Islet precursor cell (in vitro differentiated cells): Measurements from ENCODE around the gene SAMD4B.
"Not testable (repeated sequence)": the region's sequence is repeated elsewhere in the genome, so short reads cannot be mapped to it uniquely, and the experiment has no call there.

ENCODE experiments used
- DNase-seq: peaks from one replicate; pipeline ENCODE4 v3.0.0-alpha.2; 2018

The SAMD4B gene

GRCh38 chr19:39370735-39371134 is 28.5 kb downstream of the SAMD4B start:
- no peak for DNase-seq

GRCh38 chr19:39372047-39372802 is 30.0 kb downstream of the SAMD4B start:
- DNase-seq: no peak

- DNase-seq: no peak
Observed at GRCh38 chr19:39372941-39373340, 30.7 kb downstream of the SAMD4B start.

- no peak for DNase-seq
Observed at GRCh38 chr19:39375929-39376328, 33.7 kb downstream of the SAMD4B start.

GRCh38 chr19:39377373-39378362 is 35.4 kb downstream of the SAMD4B start:
- no peak for DNase-seq

GRCh38 chr19:39379366-39379765 is 37.1 kb downstream of the SAMD4B start:
- DNase-seq: not testable (repeated sequence)

GRCh38 chr19:39379865-39380396 is 37.7 kb downstream of the SAMD4B start:
- no peak for DNase-seq

GRCh38 chr19:39380521-39381502 is 38.6 kb downstream of the SAMD4B start:
- DNase-seq: no peak

- DNase-seq: no peak
Observed at GRCh38 chr19:39381910-39382611, 39.8 kb downstream of the SAMD4B start.

- no peak for DNase-seq
Observed at GRCh38 chr19:39382991-39383828, 41.0 kb downstream of the SAMD4B start.

GRCh38 chr19:39384839-39385568 is 42.8 kb downstream of the SAMD4B start:
- DNase-seq: no peak

- no peak for DNase-seq
Observed at GRCh38 chr19:39385629-39386411, 43.6 kb downstream of the SAMD4B start.

- DNase-seq: no peak
Observed at GRCh38 chr19:39386557-39386956, 44.3 kb downstream of the SAMD4B start.

GRCh38 chr19:39388657-39389056 is 46.4 kb downstream of the SAMD4B start:
- DNase-seq: no peak

GRCh38 chr19:39389631-39390414 is 47.6 kb downstream of the SAMD4B start:
- DNase-seq: no peak

- no peak for DNase-seq
Observed at GRCh38 chr19:39390451-39390750, 48.2 kb downstream of the SAMD4B start.

- peak; percentile 99 for DNase-seq
Observed at GRCh38 chr19:39390751-39391437, 48.7 kb downstream of the SAMD4B start, which contains the start of the genes MED29 and PAF1. Gene MED29, plus strand, starts transcription at chr19:39391378. Its CDS starts 45 bp downstream, at chr19:39391423. Gene PAF1, minus strand, starts transcription at chr19:39391106. Its CDS starts 242 bp downstream, at chr19:39390864.
